Left ventricle myocardium inferior (tissue), 1 donor: ENCODE measurements around the gene SOX6. TPM values are rescaled to one million over a fixed set of nuclear protein-coding genes. Genes with fewer than 3 reads are reported as not detected.
"Not testable (repeated sequence)": the region's sequence is repeated elsewhere in the genome, so short reads cannot be mapped to it uniquely, and the experiment has no call there.

ENCODE experiments used
- DNase-seq: peaks from one replicate; pipeline ENCODE4 v3.0.0-alpha.2; 2020
- H3K27ac ChIP-seq: fragments of 200-600 bp; replicated peaks from 2 replicates; pipeline ENCODE4 v1.8.0; 2021
- H3K27me3 ChIP-seq: fragments of 200-600 bp; 2 replicates; pipeline ENCODE4 v1.8.0; 2021; ENCODE audit warnings: low read depth
- H3K36me3 ChIP-seq: fragments of 200-600 bp; 2 replicates; pipeline ENCODE4 v1.8.0; 2021
- H3K4me1 ChIP-seq: fragments of 200-600 bp; 2 replicates; pipeline ENCODE4 v1.8.0; 2021
- H3K4me3 ChIP-seq: fragments of 200-600 bp; 2 replicates; pipeline ENCODE4 v1.8.0; 2021; ENCODE audit warnings: mild to moderate bottlenecking, moderate library complexity
- H3K9me3 ChIP-seq: fragments of 200-600 bp; replicated peaks from 2 replicates; pipeline ENCODE4 v1.8.0; 2021
- intact Hi-C: fragments of 100-400 bp; cut with micrococcal nuclease; formaldehyde crosslinking; loops from one replicate; pipeline ENCODE4 v1.11.0; 2022
- total RNA-seq: library from RNA; stranded (reverse); fragmentation: NEBNext Ultra II Directional; extraction: Animal tissue kit (Norgen Biotek cat#: 25700); gene quantifications from one replicate; pipeline ENCODE4 v1.2.1, GENCODE V29; 2021
- TF ChIP-seq, protein P1 (sequence below): fragments of 200-600 bp; IDR thresholded peaks from 2 replicates; pipeline ENCODE4 v1.8.0; 2021; ENCODE audit warnings: antibody characterized with exemption, mild to moderate bottlenecking, borderline replicate concordance
- donor health status: DM: no; HTN: yes; CAD: no; lungs with severe emphysema.

Gene SOX6
- total RNA-seq, 1 donor from 2014 or later: 20.2 TPM

DNA sequence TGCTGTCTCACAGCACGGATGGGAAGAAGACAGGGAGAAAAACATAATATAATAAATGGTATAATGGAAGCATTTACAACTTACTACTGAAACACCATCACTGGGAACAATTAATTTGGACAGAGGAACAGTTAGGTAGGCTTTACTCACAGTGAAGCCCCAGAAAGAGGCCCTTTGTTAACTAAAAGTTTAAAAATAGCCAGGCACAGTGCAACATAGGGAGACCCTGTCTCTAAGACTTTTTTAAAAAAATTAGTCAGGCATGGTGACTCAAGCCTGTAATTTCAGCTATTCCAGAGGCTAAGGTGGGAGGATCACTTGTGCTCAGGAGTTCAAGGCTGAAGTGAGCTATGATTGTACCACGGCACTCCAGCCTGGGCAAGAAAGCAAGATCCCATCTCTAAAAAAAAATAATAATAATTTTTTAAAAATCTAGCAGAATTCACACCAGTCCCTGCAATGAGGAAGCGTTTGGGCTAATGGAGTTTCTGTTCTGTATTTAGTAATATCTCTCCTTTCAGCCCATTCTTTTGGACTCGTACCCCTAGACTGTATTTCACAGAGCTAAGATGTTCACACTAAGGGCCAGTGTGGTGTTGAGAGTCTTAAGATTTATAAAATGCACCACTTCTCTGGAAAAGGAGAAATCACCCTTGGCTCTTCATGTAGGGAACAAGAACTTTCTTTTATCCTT, 275.5 kb downstream of the SOX6 start:
- Histone ChIP-seq H3K27me3 (no peaks in the 10 kb centered on the region), H3K36me3 (no peaks in the 10 kb centered on the region), H3K9me3 (no peaks in the 10 kb centered on the region), H3K4me1 (peaks cover 20% of the 10 kb centered on the region), H3K27ac (no peak overlapping the region), H3K4me3 (no peak overlapping the region)
- TF ChIP-seq, protein P1, sequence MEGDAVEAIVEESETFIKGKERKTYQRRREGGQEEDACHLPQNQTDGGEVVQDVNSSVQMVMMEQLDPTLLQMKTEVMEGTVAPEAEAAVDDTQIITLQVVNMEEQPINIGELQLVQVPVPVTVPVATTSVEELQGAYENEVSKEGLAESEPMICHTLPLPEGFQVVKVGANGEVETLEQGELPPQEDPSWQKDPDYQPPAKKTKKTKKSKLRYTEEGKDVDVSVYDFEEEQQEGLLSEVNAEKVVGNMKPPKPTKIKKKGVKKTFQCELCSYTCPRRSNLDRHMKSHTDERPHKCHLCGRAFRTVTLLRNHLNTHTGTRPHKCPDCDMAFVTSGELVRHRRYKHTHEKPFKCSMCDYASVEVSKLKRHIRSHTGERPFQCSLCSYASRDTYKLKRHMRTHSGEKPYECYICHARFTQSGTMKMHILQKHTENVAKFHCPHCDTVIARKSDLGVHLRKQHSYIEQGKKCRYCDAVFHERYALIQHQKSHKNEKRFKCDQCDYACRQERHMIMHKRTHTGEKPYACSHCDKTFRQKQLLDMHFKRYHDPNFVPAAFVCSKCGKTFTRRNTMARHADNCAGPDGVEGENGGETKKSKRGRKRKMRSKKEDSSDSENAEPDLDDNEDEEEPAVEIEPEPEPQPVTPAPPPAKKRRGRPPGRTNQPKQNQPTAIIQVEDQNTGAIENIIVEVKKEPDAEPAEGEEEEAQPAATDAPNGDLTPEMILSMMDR: no peak
- no peak for DNase-seq
- intact Hi-C loops: no loop called here

DNA sequence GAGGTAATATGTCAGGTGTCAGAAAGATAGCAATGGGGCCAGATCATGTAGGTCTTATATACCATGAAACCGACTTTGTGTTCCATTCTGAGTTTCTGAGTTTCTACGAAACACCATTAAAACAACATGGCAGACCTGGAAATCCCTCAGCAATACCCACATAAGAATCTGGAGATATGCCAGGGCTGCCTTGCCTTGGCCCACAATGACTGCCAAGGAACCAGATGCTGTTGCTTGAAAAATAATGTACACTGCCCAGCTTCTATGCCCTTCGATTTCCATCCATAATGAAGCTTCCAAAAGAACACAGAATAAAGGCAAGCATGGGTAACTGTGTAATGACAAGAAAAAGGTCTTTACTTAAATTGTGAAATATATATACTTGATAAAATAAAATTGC, 277.4 kb downstream of the SOX6 start:
- no peak for DNase-seq
- intact Hi-C loops: no loop called here

DNA sequence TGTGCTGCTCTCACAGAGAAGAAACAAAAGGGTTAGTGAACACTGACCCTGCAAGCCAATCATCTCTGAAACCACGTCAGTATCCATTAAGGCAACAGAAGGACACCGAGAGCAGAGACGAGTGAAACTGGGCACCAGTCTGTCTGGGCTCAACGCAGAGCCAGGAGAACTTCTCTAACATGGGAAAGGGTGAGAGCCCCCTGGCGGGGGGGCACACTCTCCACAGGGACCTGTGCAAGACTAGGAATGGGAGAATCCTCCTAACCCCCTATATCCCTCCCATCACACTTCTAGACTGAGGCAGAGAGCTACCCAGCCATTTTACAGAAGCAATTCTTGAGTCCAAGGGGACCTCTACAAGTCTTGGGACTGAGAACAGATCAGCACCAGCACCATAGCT, 285.8 kb downstream of the SOX6 start:
- intact Hi-C loops: no loop called here
- Histone ChIP-seq H3K9me3 (peaks cover 12% of the 10 kb centered on the region), H3K27me3 (no peaks in the 10 kb centered on the region), H3K36me3 (no peaks in the 10 kb centered on the region), H3K4me1 (no peaks in the 10 kb centered on the region), H3K4me3 (no peak overlapping the region), H3K27ac (no peak overlapping the region)
- no peak for DNase-seq
- TF ChIP-seq, protein P1: no peak

More for the DNA sequence above, 277.4 kb downstream of the SOX6 start:
- peaks cover 12% of the 10 kb centered on the region for H3K9me3 ChIP-seq
- TF ChIP-seq, protein P1: no peak
- H3K36me3 ChIP-seq: no peaks in the 10 kb centered on the region
- no peak overlapping the region for H3K4me3 ChIP-seq
- H3K27ac ChIP-seq: no peak overlapping the region
- H3K27me3 ChIP-seq: no peaks in the 10 kb centered on the region
- peaks cover 20% of the 10 kb centered on the region for H3K4me1 ChIP-seq

DNA sequence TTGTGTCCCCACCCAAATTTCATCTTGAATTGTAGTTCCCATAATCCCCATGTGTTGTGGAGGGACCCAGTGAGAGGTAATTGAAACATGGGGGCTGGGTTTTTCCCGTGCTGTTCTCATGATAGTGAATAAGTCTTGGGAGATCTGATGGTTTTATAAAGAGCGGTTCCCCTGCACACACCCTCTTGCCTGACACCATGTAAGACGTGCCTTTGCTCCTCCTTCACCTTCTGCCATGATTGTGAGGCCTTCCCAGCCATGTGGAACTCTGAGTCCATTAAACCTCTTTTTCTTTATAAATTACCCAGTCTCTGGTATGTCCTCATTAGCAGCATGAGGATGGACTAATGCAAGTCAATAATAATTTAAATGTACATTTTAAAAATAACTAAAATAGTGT, 289.1 kb downstream of the SOX6 start:
- H3K36me3 ChIP-seq, H3K27me3 ChIP-seq, H3K4me3 ChIP-seq, intact Hi-C loops, H3K27ac ChIP-seq, H3K4me1 ChIP-seq, DNase-seq, H3K9me3 ChIP-seq: not testable (repeated sequence)

DNA sequence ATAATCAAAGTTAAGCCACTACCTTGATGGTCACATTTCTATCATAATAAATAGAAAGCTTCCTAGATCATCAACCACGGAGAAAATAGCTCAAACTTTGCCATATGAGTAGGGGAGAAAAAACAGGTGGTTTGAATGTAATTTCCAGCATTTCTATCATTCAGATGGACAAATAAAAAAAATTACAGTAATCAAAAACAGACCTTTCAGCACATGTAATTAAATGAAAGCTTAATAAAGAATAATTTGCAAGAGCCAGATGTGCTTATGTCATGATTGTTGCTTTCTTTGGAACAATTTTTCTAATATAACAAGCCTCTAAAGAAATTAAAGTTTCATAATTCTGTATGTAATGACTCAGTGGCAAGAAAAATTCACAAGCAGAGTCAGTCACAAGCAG, 297.0 kb downstream of the SOX6 start:
- no peak overlapping the region for H3K27ac ChIP-seq
- DNase-seq: no peak
- H3K27me3 ChIP-seq: no peaks in the 10 kb centered on the region
- no peak overlapping the region for H3K4me3 ChIP-seq
- TF ChIP-seq, protein P1: no peak
- H3K9me3 ChIP-seq: peaks cover 8% of the 10 kb centered on the region
- H3K36me3 ChIP-seq: peaks cover 4% of the 10 kb centered on the region
- intact Hi-C loops: no loop called here
- no peaks in the 10 kb centered on the region for H3K4me1 ChIP-seq

DNA sequence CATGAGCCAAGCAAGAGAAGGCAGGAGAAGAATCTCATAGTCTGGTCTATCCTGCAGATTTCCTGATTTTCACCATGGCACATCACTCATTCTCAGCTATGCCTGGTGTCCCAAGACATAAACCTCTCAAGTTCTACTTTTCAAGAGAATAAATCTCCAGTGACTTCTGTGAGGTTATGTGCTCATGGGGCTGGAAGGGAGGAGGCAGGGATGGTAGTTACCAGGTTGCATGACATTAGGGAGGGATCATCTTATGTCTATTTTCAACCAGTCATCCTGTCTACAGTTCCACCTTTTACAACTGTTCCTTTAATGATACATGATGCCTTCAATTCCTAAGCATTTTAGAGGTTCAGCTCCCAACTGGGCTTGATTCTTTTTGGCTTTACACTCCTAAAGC, 297.7 kb downstream of the SOX6 start:
- intact Hi-C loops: no loop called here
- Histone ChIP-seq H3K4me1 (no peaks in the 10 kb centered on the region), H3K4me3 (no peak overlapping the region), H3K27ac (no peak overlapping the region), H3K9me3 (peaks cover 8% of the 10 kb centered on the region), H3K27me3 (no peaks in the 10 kb centered on the region), H3K36me3 (peaks cover 4% of the 10 kb centered on the region)
- TF ChIP-seq, protein P1: no peak
- no peak for DNase-seq
